K562 (cell line): ENCODE data around the gene NBEAL2. TPM values are rescaled to one million over a fixed set of nuclear protein-coding genes. Genes with fewer than 3 reads are reported as not detected.

Source experiments
- ATAC-seq: fragments of 200-7000 bp; cut with Tn5 transposase; 3 replicates; pipeline ENCODE4 v1.9.1; 2020; ENCODE audit warnings: moderate library complexity
- BruUV-seq: library from RNA; stranded (reverse); fragments of 400-500 nt; replicated peaks from 2 replicates; lab custom pipeline; 2021; lab: Mats Ljungman, UMichigan
- CTCF ChIA-PET: fragments of 300-600 bp; formaldehyde crosslinking; extraction: SDS; loops from one replicate; lab custom pipeline; 2021; ENCODE audit warnings: low intra/inter-chr PET ratio; lab: Yijun Ruan, JAX
- POLR2A ChIA-PET: fragments of 300-600, 350-650 bp; sonication (Branson Sonifier 250); formaldehyde crosslinking; extraction: SDS; loops from one replicate; lab custom pipeline; 2021; ENCODE audit warnings: antibody characterized with exemption, inconsistent platforms; lab: Yijun Ruan, JAX
- DNase-seq, 4 experiments: peaks; one replicate each; pipeline versions ENCODE4 v3.0.0 to v3.0.0-alpha.2; 2011 to 2018; ENCODE audit warnings: low spot score in 3 of 4, mixed read lengths in 3 of 4; ENCODE audit errors: extremely low read depth in 1 of 4
- FAIRE-seq: peaks from 2 replicates; lab custom pipeline; 2011; peaks lifted over from hg19 to GRCh38; lab: Jason Lieb, UNC
- H2AFZ ChIP-seq: 2 replicates; pipeline ENCODE4 v1.6.0; 2011; ENCODE audit warnings: low read depth, low read length, control low read depth, inconsistent platforms
- H3K27ac ChIP-seq: fragments of 200-600 bp; 3 replicates; pipeline ENCODE4 v1.8.0; 2011; ENCODE audit warnings: low read depth, mild to moderate bottlenecking, control low read depth, inconsistent platforms, low read length, moderate library complexity, mixed read lengths; ENCODE audit errors: extremely low read depth
- H3K27me3 ChIP-seq, 2 experiments: fragments of 300-600 bp in 1 of 2; 2 replicates in 1 of 2; 3 replicates in 1 of 2; pipeline versions ENCODE4 v1.6.0 to v1.8.0; 2011; ENCODE audit warnings: inconsistent platforms in 2 of 2, low read length in 2 of 2, mild to moderate bottlenecking in 1 of 2, mixed read lengths in 1 of 2, moderate library complexity in 1 of 2; ENCODE audit not compliant: control insufficient read depth in 2 of 2, insufficient read depth in 2 of 2
- H3K36me3 ChIP-seq: fragments of 300-600 bp; 3 replicates; pipeline ENCODE4 v1.8.0; 2011; ENCODE audit warnings: mild to moderate bottlenecking, low read length, inconsistent platforms; ENCODE audit not compliant: control insufficient read depth, insufficient read depth
- H3K4me1 ChIP-seq, 2 experiments: fragments of 200-600 bp in 1 of 2; replicated peaks in 1 of 2; 2 replicates in 1 of 2; 3 replicates in 1 of 2; pipeline versions ENCODE4 v1.5.1 to v1.8.0; 2011; ENCODE audit warnings: inconsistent platforms in 2 of 2, low read length in 2 of 2, mild to moderate bottlenecking in 1 of 2, mixed read lengths in 1 of 2, moderate library complexity in 1 of 2; ENCODE audit not compliant: control insufficient read depth in 2 of 2, insufficient read depth in 2 of 2
- H3K4me2 ChIP-seq: 2 replicates; pipeline ENCODE4 v1.6.1; 2011; ENCODE audit warnings: low read length, control low read depth, inconsistent platforms, mixed read lengths; ENCODE audit not compliant: insufficient read depth
- H3K4me3 ChIP-seq: fragments of 200-600 bp; sonication (generic), shearing (Covaris generic); 2 replicates; pipeline ENCODE4 v1.5.1; 2016; ENCODE audit warnings: control low read depth, inconsistent platforms
- H3K79me2 ChIP-seq: fragments of 200-600 bp; 3 replicates; pipeline ENCODE4 v1.8.0; 2011; ENCODE audit warnings: low read length, inconsistent platforms; ENCODE audit not compliant: control insufficient read depth, insufficient read depth
- H3K9ac ChIP-seq, 2 experiments: 2 replicates each; pipeline versions ENCODE4 v1.6.0 to v1.6.1; 2011; ENCODE audit warnings: low read depth in 2 of 2, low read length in 2 of 2, control low read depth in 1 of 2, inconsistent platforms in 1 of 2, mild to moderate bottlenecking in 1 of 2, mixed read lengths in 1 of 2; ENCODE audit not compliant: insufficient read depth in 1 of 2
- H3K9me1 ChIP-seq: one replicate; pipeline ENCODE4 v1.6.0; 2011; ENCODE audit warnings: inconsistent platforms, mild to moderate bottlenecking, low read length, moderate library complexity; ENCODE audit not compliant: control insufficient read depth, insufficient read depth
- H3K9me3 ChIP-seq: replicated peaks from 2 replicates; pipeline ENCODE4 v1.5.1; 2011; ENCODE audit warnings: low read depth, low read length, inconsistent platforms; ENCODE audit not compliant: control insufficient read depth, insufficient read depth
- H4K20me1 ChIP-seq: replicated peaks from 2 replicates; pipeline ENCODE4 v1.6.1; 2011; ENCODE audit warnings: low read length, inconsistent platforms, mixed read lengths; ENCODE audit not compliant: control insufficient read depth, insufficient read depth
- GTF2E2 ChIP-seq: fragments of 200-800 bp; sonication (Bioruptor generic); IDR thresholded peaks from 2 replicates; pipeline ENCODE4 v1.6.1; 2016; ENCODE audit warnings: missing genetic modification characterization, missing compliant biosample characterization
- WGBS: fragments of 100-300 bp; shearing (Covaris generic); methylation state at CpG from one replicate; pipeline ENCODE4 v1.1.6; 2016; ENCODE audit warnings: low coverage, mixed read lengths; ENCODE audit not compliant: insufficient coverage; ENCODE audit errors: missing lambda C conversion rate; 5-methylcytosine and 5-hydroxymethylcytosine counted together
- in situ Hi-C: fragments of 300-500 bp; cut with MboI; formaldehyde crosslinking; loops from 4 replicates; pipeline ENCODE4 v1.15.0; 2018; ENCODE audit warnings: inconsistent platforms, mixed read lengths
- intact Hi-C: fragments of 100-400 bp; cut with micrococcal nuclease; formaldehyde crosslinking; loops from 2 replicates; pipeline ENCODE4 v1.14.2; 2022
- polyA plus RNA-seq, 8 experiments: library from polyadenylated mRNA; depleted of rRNA in 4 of 8; stranded (reverse) in 5 of 8; unstranded in 3 of 8; fragments of >200 nt; fragmentation: Nextera tagmentation in 2 of 8; fragmentation: Illumina TruSeq in 1 of 8; extraction: Ambion mirVana in 2 of 8; extraction: Trizol in 1 of 8; gene quantifications; 2 replicates each; pipeline versions ENCODE4 v1.2.1 to v1.2.3, GENCODE V29; 2011 to 2014; ENCODE audit warnings: inconsistent platforms in 1 of 8, missing spikeins in 1 of 8
- total RNA-seq, 7 experiments: library from RNA; depleted of rRNA in 6 of 7; stranded (reverse); fragments of >200 nt in 6 of 7; fragmentation: Illumina TruSeq in 2 of 7; extraction: Trizol in 2 of 7; gene quantifications; 2 replicates each; pipeline versions ENCODE4 v1.2.1 to v1.2.3, GENCODE V29; 2011 to 2021; ENCODE audit warnings: low replicate concordance in 1 of 7
- TF ChIP-seq, protein P1 (sequence below), 2 experiments: fragments of 450-650 bp in 1 of 2; IDR thresholded peaks; 2 replicates each; pipeline ENCODE4 v1.6.1; 2011 to 2017; ENCODE audit warnings: low read depth in 2 of 2, antibody characterized with exemption in 1 of 2, borderline replicate concordance in 1 of 2, low read length in 1 of 2, mild to moderate bottlenecking in 1 of 2, mixed read lengths in 1 of 2; ENCODE audit not compliant: control insufficient read depth in 1 of 2

NBEAL2 gene
- total and polyA plus RNA-seq, 9 of the 15 experiments (the other 6 are each of a cell fraction or from before 2014, with no cell fraction given): 0.06 to 114 (median 29.6) TPM

GRCh38 chr3:46942076-46942475 lies 37.4 kb upstream of the NBEAL2 start:
- H3K9me1 ChIP-seq: peaks cover 22% of the 10 kb centered on the region
- intact Hi-C loops: no loop called here
- no peak for ATAC-seq
- no peak overlapping the region for H2AFZ ChIP-seq
- H3K27ac ChIP-seq: no peak overlapping the region
- BruUV-seq: no TSS peak
- WGBS: 90% methylated on average over 7 of the region's 7 CpGs
- H3K79me2 ChIP-seq: peaks cover 94% of the 10 kb centered on the region
- FAIRE-seq: no peak
- CTCF ChIA-PET: no interaction called here
- H3K36me3 ChIP-seq: peaks cover 90% of the 10 kb centered on the region
- DNase-seq: no peak
- no peak overlapping the region for H3K4me3 ChIP-seq
- H3K4me2 ChIP-seq: no peak overlapping the region
- in situ Hi-C loops: no loop called here
- no peaks in the 10 kb centered on the region for H3K27me3 ChIP-seq
- H3K9me3 ChIP-seq: no peaks in the 10 kb centered on the region
- H3K9ac ChIP-seq: no peak overlapping the region
- TF ChIP-seq, protein P1, sequence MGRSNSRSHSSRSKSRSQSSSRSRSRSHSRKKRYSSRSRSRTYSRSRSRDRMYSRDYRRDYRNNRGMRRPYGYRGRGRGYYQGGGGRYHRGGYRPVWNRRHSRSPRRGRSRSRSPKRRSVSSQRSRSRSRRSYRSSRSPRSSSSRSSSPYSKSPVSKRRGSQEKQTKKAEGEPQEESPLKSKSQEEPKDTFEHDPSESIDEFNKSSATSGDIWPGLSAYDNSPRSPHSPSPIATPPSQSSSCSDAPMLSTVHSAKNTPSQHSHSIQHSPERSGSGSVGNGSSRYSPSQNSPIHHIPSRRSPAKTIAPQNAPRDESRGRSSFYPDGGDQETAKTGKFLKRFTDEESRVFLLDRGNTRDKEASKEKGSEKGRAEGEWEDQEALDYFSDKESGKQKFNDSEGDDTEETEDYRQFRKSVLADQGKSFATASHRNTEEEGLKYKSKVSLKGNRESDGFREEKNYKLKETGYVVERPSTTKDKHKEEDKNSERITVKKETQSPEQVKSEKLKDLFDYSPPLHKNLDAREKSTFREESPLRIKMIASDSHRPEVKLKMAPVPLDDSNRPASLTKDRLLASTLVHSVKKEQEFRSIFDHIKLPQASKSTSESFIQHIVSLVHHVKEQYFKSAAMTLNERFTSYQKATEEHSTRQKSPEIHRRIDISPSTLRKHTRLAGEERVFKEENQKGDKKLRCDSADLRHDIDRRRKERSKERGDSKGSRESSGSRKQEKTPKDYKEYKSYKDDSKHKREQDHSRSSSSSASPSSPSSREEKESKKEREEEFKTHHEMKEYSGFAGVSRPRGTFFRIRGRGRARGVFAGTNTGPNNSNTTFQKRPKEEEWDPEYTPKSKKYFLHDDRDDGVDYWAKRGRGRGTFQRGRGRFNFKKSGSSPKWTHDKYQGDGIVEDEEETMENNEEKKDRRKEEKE (IDR thresholded peaks at IDR 0.05; ENCODE audit: borderline replicate concordance in 1 of 2, control insufficient read depth in 1 of 2, low read depth in 2 of 2, low read length in 1 of 2): no peak
- no peak for TF ChIP-seq GTF2E2
- POLR2A ChIA-PET: interaction anchor here (0.5 to 1.4 kb wide), 4 partner anchors 10 to 70 kb away, joined by 3 to 5 read pairs (median 3); no protein-coding TSS in a partner anchor
- peaks cover 13 to 36% of the 10 kb centered on the region in 2 experiments for H3K4me1 ChIP-seq
- peaks cover 72% of the 10 kb centered on the region for H4K20me1 ChIP-seq
